ENCODE data around the gene CTTNBP2.

DNA sequence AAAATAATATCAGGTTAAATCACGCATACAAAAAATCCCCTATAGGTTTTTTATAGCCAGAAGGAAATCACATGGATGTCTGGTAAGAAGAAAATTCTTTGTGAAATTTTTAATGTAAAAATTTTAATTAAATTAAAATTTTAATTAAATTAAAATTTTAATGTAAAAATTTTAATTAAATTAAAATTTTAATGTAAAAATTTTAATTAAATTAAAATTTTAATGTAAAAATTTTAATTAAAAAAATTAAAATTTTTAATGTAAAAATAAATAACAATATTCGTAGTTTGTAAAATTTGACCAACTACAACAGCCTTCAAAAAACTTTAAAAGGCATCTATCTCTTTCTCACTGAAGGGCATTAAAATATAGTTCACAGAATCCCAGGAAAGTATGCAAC lies 61.5 kb downstream of the CTTNBP2 start:
- TF ChIP-seq OVOL3 (tag by site-specific recombination; IDR thresholded peaks at IDR 0.05) (no peak), ZNF138 (tag by site-specific recombination; IDR thresholded peaks at IDR 0.05; ENCODE audit: borderline replicate concordance) (no peak)
- TF ChIP-seq, protein P1, sequence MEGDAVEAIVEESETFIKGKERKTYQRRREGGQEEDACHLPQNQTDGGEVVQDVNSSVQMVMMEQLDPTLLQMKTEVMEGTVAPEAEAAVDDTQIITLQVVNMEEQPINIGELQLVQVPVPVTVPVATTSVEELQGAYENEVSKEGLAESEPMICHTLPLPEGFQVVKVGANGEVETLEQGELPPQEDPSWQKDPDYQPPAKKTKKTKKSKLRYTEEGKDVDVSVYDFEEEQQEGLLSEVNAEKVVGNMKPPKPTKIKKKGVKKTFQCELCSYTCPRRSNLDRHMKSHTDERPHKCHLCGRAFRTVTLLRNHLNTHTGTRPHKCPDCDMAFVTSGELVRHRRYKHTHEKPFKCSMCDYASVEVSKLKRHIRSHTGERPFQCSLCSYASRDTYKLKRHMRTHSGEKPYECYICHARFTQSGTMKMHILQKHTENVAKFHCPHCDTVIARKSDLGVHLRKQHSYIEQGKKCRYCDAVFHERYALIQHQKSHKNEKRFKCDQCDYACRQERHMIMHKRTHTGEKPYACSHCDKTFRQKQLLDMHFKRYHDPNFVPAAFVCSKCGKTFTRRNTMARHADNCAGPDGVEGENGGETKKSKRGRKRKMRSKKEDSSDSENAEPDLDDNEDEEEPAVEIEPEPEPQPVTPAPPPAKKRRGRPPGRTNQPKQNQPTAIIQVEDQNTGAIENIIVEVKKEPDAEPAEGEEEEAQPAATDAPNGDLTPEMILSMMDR (tag by site-specific recombination; IDR thresholded peaks at IDR 0.05): no peak
